Stomach (tissue), 9 donors: ENCODE measurements around the gene POMT2. TPM values are rescaled to one million over a fixed set of nuclear protein-coding genes. Genes with fewer than 3 reads are reported as not detected.
"Not testable (repeated sequence)": the region's sequence is repeated elsewhere in the genome, so short reads cannot be mapped to it uniquely, and the experiment has no call there.

Source experiments
- DNase-seq, 2 donors: peaks; one replicate each; pipeline versions ENCODE4 v3.0.0 to v3.0.0-alpha.2; 2013 to 2019
- H3K27ac ChIP-seq, 5 donors: fragments of 200-600 bp in 4 of 5; sonication (generic) in 4 of 5; one replicate each; pipeline ENCODE4 v1.5.1; 2013 to 2019; ENCODE audit warnings: mild to moderate bottlenecking in 1 of 5, moderate library complexity in 1 of 5
- H3K27me3 ChIP-seq, 3 donors: fragments of 200-600 bp; sonication (generic); one replicate each; pipeline ENCODE4 v1.5.1; 2017 to 2019; ENCODE audit warnings: mixed run types in 1 of 3
- H3K36me3 ChIP-seq, 4 donors: fragments of 200-600 bp; sonication (generic); 1 replicate in 3 of 4; 2 replicates in 1 of 4; pipeline ENCODE4 v1.5.1; 2016 to 2019
- H3K4me1 ChIP-seq, 4 donors: fragments of 200-600 bp; sonication (generic); one replicate each; pipeline ENCODE4 v1.5.1; 2016 to 2019
- H3K4me3 ChIP-seq, 4 donors: fragments of 200-600 bp; sonication (generic) in 3 of 4; one replicate each; pipeline ENCODE4 v1.5.1; 2016 to 2019; ENCODE audit warnings: mild to moderate bottlenecking in 1 of 4
- H3K9me3 ChIP-seq, 4 donors: fragments of 200-600 bp; sonication (generic); one replicate each; pipeline ENCODE4 v1.5.1; 2016 to 2019
- EP300 ChIP-seq: sonication (generic); formaldehyde crosslinking; IDR thresholded peaks from one replicate; pipeline ENCODE4 v1.6.1; 2017; ENCODE audit warnings: antibody characterized with exemption
- POLR2A ChIP-seq, 4 donors: fragments of 450-650 bp; IDR thresholded peaks; one replicate each; pipeline ENCODE4 v1.6.1; 2016; ENCODE audit warnings: antibody characterized with exemption in 4 of 4, control low read depth in 2 of 4, mild to moderate bottlenecking in 1 of 4, moderate library complexity in 1 of 4
- POLR2AphosphoS5 ChIP-seq, 3 donors: sonication (generic); formaldehyde crosslinking; IDR thresholded peaks; one replicate each; pipeline ENCODE4 v1.6.1; 2016; ENCODE audit warnings: antibody characterized with exemption in 3 of 3
- WGBS, 5 donors: extraction: QIAGEN DNeasy Blood & Tissue Kit in 3 of 5; methylation state at CpG; one replicate each; pipeline versions ENCODE4 v1.1.5 to v1.1.7; 2013 to 2018; 5-methylcytosine and 5-hydroxymethylcytosine counted together
- intact Hi-C: fragments of 100-400 bp; cut with DNase I; formaldehyde crosslinking; loops from one replicate; pipeline ENCODE4 v1.15.1; 2023; ENCODE audit warnings: low total_unique reads
- polyA plus RNA-seq, 3 donors: library from polyadenylated mRNA; stranded (reverse); fragments of 200-250 nt; gene quantifications; one replicate each; pipeline ENCODE4 v1.2.3, GENCODE V29; 2013
- total RNA-seq, 5 donors: library from RNA; depleted of rRNA; stranded (reverse); fragments of >200 nt; gene quantifications; one replicate each; pipeline versions ENCODE4 v1.1.0 to v1.2.3, GENCODE V29; 2014 to 2016
- TF ChIP-seq, protein P1 (sequence below), 7 experiments: fragments of 450-650 bp in 4 of 7; fragments of 200-600 bp in 3 of 7; sonication (generic) in 3 of 7; IDR thresholded peaks; one replicate each; pipeline ENCODE4 v1.5.1; 2016 to 2019; ENCODE audit warnings: antibody characterized with exemption in 7 of 7, control low read depth in 2 of 7, mild to moderate bottlenecking in 1 of 7
- donor health status: healthy with polysubstance abuse.
- donor health status: Bipolar disorder and iron deficiency.
- donor health status: healthy.

The POMT2 gene
- total and polyA plus RNA-seq, 8 donors = 7.3 to 33.8 (median 12.2) TPM

- DNase-seq = no peak
- Histone ChIP-seq H3K27me3 (no peaks in the 10 kb centered on the region), H3K27ac (no peak overlapping the region), H3K36me3 (no peaks in the 10 kb centered on the region), H3K9me3 (no peaks in the 10 kb centered on the region), H3K4me1 (peaks cover 33 to 61% (median 46%) of the 10 kb centered on the region in 4 donors), H3K4me3 (peak overlapping the region in 1 of 4 donors; percentile 99)
- intact Hi-C loops = loop anchor here (10.0 kb wide), 2 partner anchors 165 to 445 kb away; no protein-coding TSS in a partner anchor
- TF ChIP-seq, protein P1, sequence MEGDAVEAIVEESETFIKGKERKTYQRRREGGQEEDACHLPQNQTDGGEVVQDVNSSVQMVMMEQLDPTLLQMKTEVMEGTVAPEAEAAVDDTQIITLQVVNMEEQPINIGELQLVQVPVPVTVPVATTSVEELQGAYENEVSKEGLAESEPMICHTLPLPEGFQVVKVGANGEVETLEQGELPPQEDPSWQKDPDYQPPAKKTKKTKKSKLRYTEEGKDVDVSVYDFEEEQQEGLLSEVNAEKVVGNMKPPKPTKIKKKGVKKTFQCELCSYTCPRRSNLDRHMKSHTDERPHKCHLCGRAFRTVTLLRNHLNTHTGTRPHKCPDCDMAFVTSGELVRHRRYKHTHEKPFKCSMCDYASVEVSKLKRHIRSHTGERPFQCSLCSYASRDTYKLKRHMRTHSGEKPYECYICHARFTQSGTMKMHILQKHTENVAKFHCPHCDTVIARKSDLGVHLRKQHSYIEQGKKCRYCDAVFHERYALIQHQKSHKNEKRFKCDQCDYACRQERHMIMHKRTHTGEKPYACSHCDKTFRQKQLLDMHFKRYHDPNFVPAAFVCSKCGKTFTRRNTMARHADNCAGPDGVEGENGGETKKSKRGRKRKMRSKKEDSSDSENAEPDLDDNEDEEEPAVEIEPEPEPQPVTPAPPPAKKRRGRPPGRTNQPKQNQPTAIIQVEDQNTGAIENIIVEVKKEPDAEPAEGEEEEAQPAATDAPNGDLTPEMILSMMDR (IDR thresholded peaks at IDR 0.05) = no peak
- no peak for TF ChIP-seq POLR2AphosphoS5 (IDR thresholded peaks at IDR 0.05)
- TF ChIP-seq POLR2A (IDR thresholded peaks at IDR 0.05) = no peak
- TF ChIP-seq EP300 = no peak
- WGBS, 5 donors = 62 to 77% (median 75%) methylated on average over 5 of the region's 5 CpGs
Observed at GRCh38 chr14:77319422-77319821, 1.3 kb downstream of the POMT2 start.

GRCh38 chr14:77318756-77319155, 1.9 kb downstream of the POMT2 start:
- H3K36me3 ChIP-seq, H3K27me3 ChIP-seq, H3K27ac ChIP-seq, H3K4me3 ChIP-seq, H3K9me3 ChIP-seq, DNase-seq: not testable (repeated sequence)
- H3K4me1 ChIP-seq = peaks cover 34 to 68% (median 50%) of the 10 kb centered on the region in 4 donors
- WGBS, 5 donors = 93 to 96% (median 95%) methylated on average over 11 of the region's 11 CpGs
- intact Hi-C loops = loop anchor here (10.0 kb wide), 2 partner anchors 164 to 444 kb away; no protein-coding TSS in a partner anchor

GRCh38 chr14:77318006-77318553, 2.6 kb downstream of the POMT2 start:
- H3K27ac ChIP-seq = no peak overlapping the region
- intact Hi-C loops = loop anchor here (10.0 kb wide), 2 partner anchors 163 to 443 kb away; no protein-coding TSS in a partner anchor
- H3K4me3 ChIP-seq = no peak overlapping the region
- no peaks in the 10 kb centered on the region for H3K27me3 ChIP-seq
- H3K9me3 ChIP-seq = no peaks in the 10 kb centered on the region
- peak in 1 of 2 donors; percentile 51 for DNase-seq
- 46 to 62% (median 49%) methylated on average over 5 of the region's 5 CpGs for WGBS, 5 donors
- no peaks in the 10 kb centered on the region for H3K36me3 ChIP-seq
- TF ChIP-seq POLR2A (IDR thresholded peaks at IDR 0.05) (no peak), EP300 (no peak)
- TF ChIP-seq, protein P1 (IDR thresholded peaks at IDR 0.05) = no peak
- peaks cover 30 to 70% (median 53%) of the 10 kb centered on the region in 4 donors for H3K4me1 ChIP-seq

- Histone ChIP-seq H3K36me3 (no peaks in the 10 kb centered on the region), H3K4me1 (peaks cover 23 to 67% (median 45%) of the 10 kb centered on the region in 4 donors), H3K27me3 (no peaks in the 10 kb centered on the region), H3K4me3 (no peak overlapping the region), H3K9me3 (no peaks in the 10 kb centered on the region), H3K27ac (no peak overlapping the region)
- intact Hi-C loops = loop anchor here (10.0 kb wide), 2 partner anchors 162 to 442 kb away; no protein-coding TSS in a partner anchor
- WGBS, 5 donors = 50 to 71% (median 57%) methylated on average over 5 of the region's 5 CpGs
- TF ChIP-seq POLR2AphosphoS5 (IDR thresholded peaks at IDR 0.05) (no peak), EP300 (no peak), POLR2A (IDR thresholded peaks at IDR 0.05) (no peak)
- TF ChIP-seq, protein P1 (IDR thresholded peaks at IDR 0.05) = no peak
- DNase-seq = no peak
Observed at GRCh38 chr14:77316872-77317301, 3.8 kb downstream of the POMT2 start.

DNA sequence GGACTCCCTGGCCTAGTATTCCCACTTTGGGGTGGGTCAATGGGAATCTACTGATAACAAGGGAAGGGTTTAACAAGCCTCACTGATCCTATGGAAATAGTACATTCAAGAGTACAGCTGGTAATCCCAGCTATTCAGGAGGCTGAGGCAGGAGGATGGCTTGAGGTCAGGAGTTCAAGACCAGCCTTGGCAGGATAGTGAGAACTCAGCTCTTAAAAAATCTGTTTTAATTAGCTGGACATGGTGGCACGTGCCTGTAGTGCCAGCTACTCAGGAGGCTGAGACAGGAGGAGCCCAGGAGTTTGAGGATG, 4.5 kb downstream of the POMT2 start:
- Histone ChIP-seq H3K9me3 (no peaks in the 10 kb centered on the region), H3K4me1 (peaks cover 22 to 66% (median 44%) of the 10 kb centered on the region in 4 donors), H3K27ac (no peak overlapping the region), H3K4me3 (no peak overlapping the region), H3K27me3 (no peaks in the 10 kb centered on the region), H3K36me3 (no peaks in the 10 kb centered on the region)
- WGBS, 5 donors = 30 to 54% (median 42%) methylated on average over 1 of the region's 1 CpG
- no peak for DNase-seq
- TF ChIP-seq EP300 = no peak
- TF ChIP-seq POLR2AphosphoS5 (IDR thresholded peaks at IDR 0.05) = no peak
- TF ChIP-seq, protein P1 (IDR thresholded peaks at IDR 0.05) = no peak
- TF ChIP-seq POLR2A (IDR thresholded peaks at IDR 0.05) = no peak
- intact Hi-C loops = loop anchor here (10.0 kb wide), 2 partner anchors 161 to 441 kb away; no protein-coding TSS in a partner anchor
